ENCODE measurements around the gene ANKMY1. TPM values are rescaled to one million over a fixed set of nuclear protein-coding genes. Genes with fewer than 3 reads are reported as not detected.

ANKMY1 gene
- total and polyA plus RNA-seq, 2 of the 8 experiments (the other 6 are each of a cell fraction or from before 2014, with no cell fraction given) = 4.5 to 4.8 TPM

DNA sequence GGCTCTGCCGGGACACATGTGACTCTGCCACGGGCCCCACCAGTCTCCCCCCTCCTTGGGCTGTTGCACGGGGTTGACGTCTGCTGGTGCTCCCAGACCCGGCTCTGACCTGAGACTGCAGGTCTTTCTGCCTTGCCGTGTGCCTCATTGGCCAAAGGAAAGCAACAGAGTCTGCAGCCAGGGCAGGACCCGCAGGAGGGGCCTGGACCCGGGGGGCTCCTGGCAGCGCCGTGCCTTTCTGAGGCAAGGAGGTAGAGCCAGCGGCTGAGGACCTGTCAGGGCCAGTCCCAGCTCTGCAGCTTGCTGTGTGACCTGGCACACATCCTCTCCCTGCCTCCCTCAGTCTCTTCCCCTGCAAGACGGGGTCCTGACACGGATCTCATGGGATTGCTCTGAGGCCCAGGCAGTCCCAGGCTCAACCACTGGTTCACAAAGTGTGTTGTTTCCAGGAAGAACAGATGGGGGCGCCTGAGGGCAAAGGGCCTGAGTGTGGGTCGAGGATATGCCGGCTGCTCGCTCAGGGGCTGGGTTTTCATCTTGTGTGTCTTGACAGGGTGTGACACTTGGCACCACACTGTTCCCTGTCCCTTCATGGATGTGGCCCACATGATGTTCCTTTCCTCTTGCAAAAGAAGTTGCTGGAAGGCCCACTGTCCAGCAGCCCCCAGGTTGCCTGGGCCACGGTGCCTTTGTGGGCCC is 37.7 kb upstream of the ANKMY1 start:
- no peak overlapping the region for H3K23ac ChIP-seq (ENCODE audit: insufficient read length)
- no peaks in the 10 kb centered on the region for H3K4me1 ChIP-seq (replicated peaks in 1 of 4; ENCODE audit: control insufficient read depth in 3 of 4, insufficient read depth in 4 of 4, low read length in 3 of 4)
- no peaks in the 10 kb centered on the region for H3K27me3 ChIP-seq (replicated peaks in 1 of 4; ENCODE audit: control insufficient read depth in 3 of 4, extremely low read depth in 1 of 4, insufficient read depth in 3 of 4, low read length in 3 of 4)
- H4K20me1 ChIP-seq (replicated peaks in 1 of 2; ENCODE audit: control insufficient read depth in 1 of 2, insufficient read depth in 2 of 2, low read length in 2 of 2) = peaks cover 3 to 14% of the 10 kb centered on the region in 2 experiments
- no peak overlapping the region for H3K4me3 ChIP-seq (ENCODE audit: extremely low read depth in 1 of 4, insufficient read depth in 2 of 4, low read depth in 3 of 4, low read length in 4 of 4)
- no peaks in the 10 kb centered on the region for H3K23me2 ChIP-seq (ENCODE audit: low read depth, low read length)
- no peak overlapping the region for H2BK15ac ChIP-seq (ENCODE audit: low read length)
- CTCF ChIA-PET (ENCODE audit: partially characterized antibody) = interaction anchor here (0.9 to 3.5 kb wide), 5 partner anchors 8 to 96 kb away, joined by 3 to 17 read pairs (median 3); partner anchors contain the start of genes AQP12A and CAPN10
- no peak overlapping the region for H3K4ac ChIP-seq (replicated peaks; ENCODE audit: insufficient read length, low read depth, low read length)
- H3K4me2 ChIP-seq (ENCODE audit: insufficient read depth in 1 of 2, low read depth in 2 of 2, low read length in 2 of 2) = no peak overlapping the region
- FAIRE-seq (no peak), DNase-seq (ENCODE audit: low read depth in 1 of 2, low spot score in 2 of 2) (peak; percentile 17 to 83)
- peaks cover 0 to 7% of the 10 kb centered on the region in 2 experiments; a peak in 1 of 4 replicates for H3K79me2 ChIP-seq (ENCODE audit: control insufficient read depth in 1 of 2, insufficient read depth in 2 of 2, low read length in 2 of 2)
- no peak overlapping the region for H2AK5ac ChIP-seq (ENCODE audit: low read depth, low read length)
- H3K18ac ChIP-seq (ENCODE audit: extremely low read depth, low read length) = no peak overlapping the region
- H3K14ac ChIP-seq (ENCODE audit: insufficient read length) = no peak overlapping the region
- no peak overlapping the region for H3K27ac ChIP-seq (ENCODE audit: low read depth, low read length)
- no peak overlapping the region for H4K5ac ChIP-seq (ENCODE audit: insufficient read length, low read depth, low read length)
- H2AFZ ChIP-seq (ENCODE audit: low read length) = no peak overlapping the region
- no peak overlapping the region for H3K56ac ChIP-seq (replicated peaks; ENCODE audit: insufficient read length, low read depth, low read length)
- no peak overlapping the region for H3K9ac ChIP-seq (replicated peaks in 1 of 4; ENCODE audit: extremely low read depth in 1 of 4, low read depth in 3 of 4, low read length in 3 of 4)
- no peak overlapping the region for H2BK20ac ChIP-seq (ENCODE audit: low read length)
- H2BK12ac ChIP-seq (ENCODE audit: low read depth, low read length) = no peak overlapping the region
- H4K8ac ChIP-seq (ENCODE audit: extremely low read depth, insufficient read depth, low read length) = no peak overlapping the region; the same call in 1 of the 2 replicates
- peaks cover 0 to 12% (median 8%) of the 10 kb centered on the region in 4 experiments; a peak in 5 of 8 replicates for H3K36me3 ChIP-seq (ENCODE audit: control insufficient read depth in 2 of 4, insufficient read depth in 4 of 4, low read length in 3 of 4)
- POLR2A ChIA-PET (ENCODE audit: partially characterized antibody) = interaction anchor here (2.1 kb wide), 1 partner anchor 10 kb away, joined by 13 read pairs; the partner anchor contains the start of gene CAPN10
- H3K9me3 ChIP-seq (ENCODE audit: insufficient read depth in 2 of 2, low read depth in 1 of 2, low read length in 1 of 2) = no peaks in the 10 kb centered on the region
- no peak overlapping the region for H2BK5ac ChIP-seq (ENCODE audit: low read depth, low read length)
- WGBS, 2 experiments (ENCODE audit: extremely low coverage in 1 of 2, insufficient coverage in 1 of 2, insufficient read length in 1 of 2, insufficient replicate concordance in 2 of 2, low coverage in 1 of 2, low lambda C conversion rate in 2 of 2, missing lambda C conversion rate in 1 of 2) = 76% methylated on average over 15 of the region's 18 CpGs; no CpG with 5 or more reads in 1 of the 2 experiments
- peaks cover 4% of the 10 kb centered on the region for H3K79me1 ChIP-seq (ENCODE audit: low read depth, low read length)
- TF ChIP-seq SIX5 (IDR thresholded peaks at IDR 0.05; ENCODE audit: low read depth, low read length) = no peak
- TF ChIP-seq KDM1A (IDR thresholded peaks at IDR 0.05; ENCODE audit: borderline replicate concordance, low read length) = no peak
- no peak for TF ChIP-seq TCF12 (IDR thresholded peaks at IDR 0.05; ENCODE audit: low read depth, low read length)
- peak; percentile 55 to 67 for TF ChIP-seq RAD21 (IDR thresholded peaks at IDR 0.05 in 1 of 2, conservative IDR thresholded peaks at IDR 0.05 in 1 of 2; ENCODE audit: low read depth in 2 of 2, low read length in 2 of 2)
- peak; percentile 50; the same call in 1 of the 2 replicates for TF ChIP-seq GABPA (IDR thresholded peaks at IDR 0.05; ENCODE audit: borderline replicate concordance, insufficient read depth, low read length)
- no peak for TF ChIP-seq RXRA (IDR thresholded peaks at IDR 0.05; ENCODE audit: insufficient read depth, low read depth, low read length)
- TF ChIP-seq, protein P1, sequence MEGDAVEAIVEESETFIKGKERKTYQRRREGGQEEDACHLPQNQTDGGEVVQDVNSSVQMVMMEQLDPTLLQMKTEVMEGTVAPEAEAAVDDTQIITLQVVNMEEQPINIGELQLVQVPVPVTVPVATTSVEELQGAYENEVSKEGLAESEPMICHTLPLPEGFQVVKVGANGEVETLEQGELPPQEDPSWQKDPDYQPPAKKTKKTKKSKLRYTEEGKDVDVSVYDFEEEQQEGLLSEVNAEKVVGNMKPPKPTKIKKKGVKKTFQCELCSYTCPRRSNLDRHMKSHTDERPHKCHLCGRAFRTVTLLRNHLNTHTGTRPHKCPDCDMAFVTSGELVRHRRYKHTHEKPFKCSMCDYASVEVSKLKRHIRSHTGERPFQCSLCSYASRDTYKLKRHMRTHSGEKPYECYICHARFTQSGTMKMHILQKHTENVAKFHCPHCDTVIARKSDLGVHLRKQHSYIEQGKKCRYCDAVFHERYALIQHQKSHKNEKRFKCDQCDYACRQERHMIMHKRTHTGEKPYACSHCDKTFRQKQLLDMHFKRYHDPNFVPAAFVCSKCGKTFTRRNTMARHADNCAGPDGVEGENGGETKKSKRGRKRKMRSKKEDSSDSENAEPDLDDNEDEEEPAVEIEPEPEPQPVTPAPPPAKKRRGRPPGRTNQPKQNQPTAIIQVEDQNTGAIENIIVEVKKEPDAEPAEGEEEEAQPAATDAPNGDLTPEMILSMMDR (IDR thresholded peaks at IDR 0.05; ENCODE audit: control extremely low read depth in 1 of 3, insufficient read depth in 1 of 3, low read depth in 1 of 3, low read length in 3 of 3) = peak in 2 of 3 experiments; percentile 82 to 86; a peak in 3 of 4 replicates
- no peak overlapping the region for H2BK120ac ChIP-seq (replicated peaks; ENCODE audit: low read depth, low read length)
- H4K91ac ChIP-seq (replicated peaks; ENCODE audit: insufficient read length, low read length) = no peak overlapping the region
